ENCODE data around the gene PCBP4.

GRCh38 chr3:51960386-51960785 is 6.9 kb downstream of the PCBP4 start:
- TF ChIP-seq CTCF (IDR thresholded peaks at IDR 0.05) = no peak
- TF ChIP-seq POLR2A (IDR thresholded peaks at IDR 0.05) = no peak
